GM23338 (cell line): Measurements from ENCODE around the gene NME9.

Source experiments
- CREB1 ChIP-seq: fragments of 250-450 bp; sonication (Bioruptor Pico); IDR thresholded peaks from 2 replicates; pipeline ENCODE4 v1.5.0; 2020; ENCODE audit warnings: low read depth, mild to moderate bottlenecking, moderate library complexity
- EZH2 ChIP-seq: fragments of 200-600 bp; sonication (generic); IDR thresholded peaks from one replicate; pipeline ENCODE4 v1.8.0; 2017; ENCODE audit warnings: antibody characterized with exemption, mild to moderate bottlenecking, low read depth; ENCODE audit not compliant: unreplicated experiment
- TF ChIP-seq, protein P1 (sequence below), 2 experiments: fragments of 200-600 bp in 1 of 2; sonication (generic) in 1 of 2; conservative IDR thresholded peaks; 2 replicates each; pipeline versions ENCODE4 v1.5.1 to v1.6.1; 2016 to 2017; ENCODE audit warnings: antibody characterized with exemption in 2 of 2, low read depth in 2 of 2, mild to moderate bottlenecking in 2 of 2, moderate library complexity in 1 of 2

DNA sequence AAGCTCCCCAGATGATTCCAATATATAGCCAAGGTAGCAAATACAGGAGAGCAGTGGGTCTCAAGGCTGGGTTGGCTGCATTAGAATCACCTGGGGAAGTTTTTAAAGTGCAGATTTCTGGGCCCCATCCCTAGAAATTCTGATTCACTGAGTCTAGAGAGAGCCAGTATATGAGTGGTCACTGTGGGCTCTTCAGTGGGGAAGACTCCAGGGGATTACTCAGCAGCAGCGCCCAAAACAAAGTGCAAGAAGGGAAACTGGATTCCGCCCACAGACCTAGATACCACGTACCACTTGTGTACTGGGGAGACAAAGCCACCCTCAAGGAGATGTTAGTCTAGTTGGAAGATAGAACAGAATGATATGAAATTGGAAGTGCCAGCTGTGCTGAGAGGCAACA is 40.0 kb downstream of the NME9 start:
- TF ChIP-seq, protein P1, sequence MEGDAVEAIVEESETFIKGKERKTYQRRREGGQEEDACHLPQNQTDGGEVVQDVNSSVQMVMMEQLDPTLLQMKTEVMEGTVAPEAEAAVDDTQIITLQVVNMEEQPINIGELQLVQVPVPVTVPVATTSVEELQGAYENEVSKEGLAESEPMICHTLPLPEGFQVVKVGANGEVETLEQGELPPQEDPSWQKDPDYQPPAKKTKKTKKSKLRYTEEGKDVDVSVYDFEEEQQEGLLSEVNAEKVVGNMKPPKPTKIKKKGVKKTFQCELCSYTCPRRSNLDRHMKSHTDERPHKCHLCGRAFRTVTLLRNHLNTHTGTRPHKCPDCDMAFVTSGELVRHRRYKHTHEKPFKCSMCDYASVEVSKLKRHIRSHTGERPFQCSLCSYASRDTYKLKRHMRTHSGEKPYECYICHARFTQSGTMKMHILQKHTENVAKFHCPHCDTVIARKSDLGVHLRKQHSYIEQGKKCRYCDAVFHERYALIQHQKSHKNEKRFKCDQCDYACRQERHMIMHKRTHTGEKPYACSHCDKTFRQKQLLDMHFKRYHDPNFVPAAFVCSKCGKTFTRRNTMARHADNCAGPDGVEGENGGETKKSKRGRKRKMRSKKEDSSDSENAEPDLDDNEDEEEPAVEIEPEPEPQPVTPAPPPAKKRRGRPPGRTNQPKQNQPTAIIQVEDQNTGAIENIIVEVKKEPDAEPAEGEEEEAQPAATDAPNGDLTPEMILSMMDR (conservative IDR thresholded peaks at IDR 0.05; ENCODE audit: low read depth in 2 of 2): no peak
- no peak for TF ChIP-seq EZH2
- TF ChIP-seq CREB1 (CRISPR knock-in tag): no peak
